HG02884 (cell line): ENCODE results near the gene PGAM2.

Experiments
- ATAC-seq: cut with Tn5 transposase; IDR thresholded peaks from one replicate; pipeline ENCODE4 v1.9.1; 2021; ENCODE audit warnings: mild to moderate bottlenecking, moderate library complexity; ENCODE audit not compliant: unreplicated experiment

The PGAM2 gene

DNA sequence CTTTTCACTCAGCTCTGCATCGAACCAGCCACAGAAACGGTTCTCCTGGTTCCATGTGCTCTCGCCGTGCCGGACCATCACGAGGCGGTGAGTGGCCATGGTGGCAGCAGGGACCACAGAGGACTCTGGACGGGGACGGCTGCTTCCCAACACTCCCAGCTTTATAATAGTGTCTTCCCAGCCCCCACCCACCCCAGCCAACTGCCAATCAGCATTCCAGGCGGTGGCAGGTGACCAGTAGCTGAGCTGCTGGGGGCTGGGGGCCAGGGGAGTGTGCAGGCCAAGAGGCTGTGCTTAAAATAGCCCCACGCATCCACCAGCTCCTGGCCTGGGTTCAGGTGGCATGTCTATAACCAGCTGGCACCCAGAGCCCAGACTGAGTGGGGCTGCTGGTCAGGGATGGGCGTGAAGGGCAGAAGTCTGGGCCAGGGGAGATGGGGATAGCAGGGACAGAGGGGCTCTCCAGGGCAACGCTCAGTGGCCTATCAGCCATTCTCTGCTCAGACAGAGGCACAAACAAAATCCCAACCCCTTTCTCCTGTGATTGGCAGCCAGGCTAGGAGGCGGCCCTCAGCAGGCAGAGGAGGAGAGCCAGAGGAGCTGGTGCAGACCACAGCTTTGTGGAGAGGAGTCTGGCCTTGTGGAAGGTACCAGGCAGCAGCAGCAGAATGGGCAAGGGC is at the start of gene PGAM2:
Gene PGAM2 (minus strand): TSS at position 137 of the 680 bp plus-strand sequence. CDS start 38 bp downstream, at position 99.
- no peak for ATAC-seq

DNA sequence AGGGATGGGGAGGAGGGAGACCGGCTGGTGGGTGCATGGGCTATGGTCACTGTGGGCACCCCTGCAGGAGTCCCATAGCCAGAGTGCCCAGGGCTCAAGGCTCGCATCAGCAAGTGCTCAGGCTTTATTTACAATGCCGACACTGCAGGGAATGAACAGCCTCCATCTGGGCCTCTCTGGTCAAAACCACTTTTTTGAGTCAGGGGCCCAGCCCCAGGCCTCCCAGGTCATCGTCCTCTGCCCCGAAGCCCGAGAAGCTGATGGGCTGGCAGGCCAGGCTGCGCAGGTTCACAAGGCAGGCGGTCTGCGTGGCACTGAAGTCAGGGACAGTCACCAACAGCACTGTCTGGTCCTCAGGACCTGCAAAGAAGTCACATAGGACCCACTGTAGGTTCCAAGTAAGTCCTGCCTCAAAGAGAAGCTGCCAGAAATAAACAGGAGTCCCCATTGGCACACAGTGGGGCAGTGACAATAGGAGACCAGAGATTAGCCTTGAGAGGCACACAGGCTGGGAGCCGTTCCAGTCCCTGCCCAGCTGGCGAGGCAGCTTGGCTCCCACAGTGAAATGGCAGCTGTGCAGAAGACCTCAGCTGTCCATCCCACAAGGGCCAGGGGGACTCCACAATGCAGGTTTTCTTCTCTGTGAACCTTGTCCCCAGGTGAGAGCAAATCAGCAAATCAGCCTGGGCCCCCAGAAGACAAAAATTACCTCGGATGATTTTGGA is 49.4 kb upstream of the PGAM2 start:
- ATAC-seq: no peak

DNA sequence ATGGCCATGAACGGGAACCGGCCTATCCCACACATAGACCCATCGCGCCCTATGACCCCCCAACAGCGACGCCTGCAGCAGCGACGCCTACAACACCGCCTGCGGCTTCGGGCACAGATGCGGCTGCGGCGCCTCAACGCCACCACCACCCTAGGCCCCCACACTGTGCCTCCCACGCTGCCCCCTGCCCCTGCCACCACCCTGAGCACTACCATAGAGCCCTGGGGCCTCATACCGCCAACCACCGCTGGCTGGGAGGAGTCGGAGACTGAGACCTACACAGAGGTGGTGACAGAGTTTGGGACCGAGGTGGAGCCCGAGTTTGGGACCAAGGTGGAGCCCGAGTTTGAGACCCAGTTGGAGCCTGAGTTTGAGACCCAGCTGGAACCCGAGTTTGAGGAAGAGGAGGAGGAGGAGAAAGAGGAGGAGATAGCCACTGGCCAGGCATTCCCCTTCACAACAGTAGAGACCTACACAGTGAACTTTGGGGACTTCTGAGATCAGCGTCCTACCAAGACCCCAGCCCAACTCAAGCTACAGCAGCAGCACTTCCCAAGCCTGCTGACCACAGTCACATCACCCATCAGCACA is 48.5 kb upstream of the PGAM2 start:
- ATAC-seq: no peak

DNA sequence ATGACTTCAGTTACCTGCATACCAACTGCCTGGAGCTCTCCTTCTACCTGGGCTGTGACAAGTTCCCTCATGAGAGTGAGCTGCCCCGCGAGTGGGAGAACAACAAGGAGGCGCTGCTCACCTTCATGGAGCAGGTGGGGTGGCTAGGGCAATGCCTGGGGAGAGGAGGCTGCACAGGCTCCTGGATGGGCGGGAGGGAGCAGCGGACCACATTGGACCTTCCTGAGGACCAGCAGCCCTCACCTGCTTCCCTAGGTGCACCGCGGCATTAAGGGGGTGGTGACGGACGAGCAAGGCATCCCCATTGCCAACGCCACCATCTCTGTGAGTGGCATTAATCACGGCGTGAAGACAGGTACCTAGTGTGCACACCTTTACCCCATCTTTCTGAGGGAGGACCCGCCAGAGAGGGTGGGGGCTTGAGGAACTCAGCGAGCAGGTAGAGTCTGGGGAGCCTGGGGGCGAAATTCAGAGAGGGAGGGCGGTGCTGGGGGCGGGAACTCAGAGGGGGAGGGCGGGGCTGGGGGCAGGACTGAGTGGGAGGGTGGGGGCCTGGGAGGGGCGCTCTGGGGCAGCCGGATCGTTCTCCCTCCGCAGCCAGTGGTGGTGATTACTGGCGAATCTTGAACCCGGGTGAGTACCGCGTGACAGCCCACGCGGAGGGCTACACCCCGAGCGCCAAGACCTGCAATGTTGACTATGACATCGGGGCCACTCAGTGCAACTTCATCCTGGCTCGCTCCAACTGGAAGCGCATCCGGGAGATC is 47.8 kb upstream of the PGAM2 start:
- ATAC-seq: no peak

DNA sequence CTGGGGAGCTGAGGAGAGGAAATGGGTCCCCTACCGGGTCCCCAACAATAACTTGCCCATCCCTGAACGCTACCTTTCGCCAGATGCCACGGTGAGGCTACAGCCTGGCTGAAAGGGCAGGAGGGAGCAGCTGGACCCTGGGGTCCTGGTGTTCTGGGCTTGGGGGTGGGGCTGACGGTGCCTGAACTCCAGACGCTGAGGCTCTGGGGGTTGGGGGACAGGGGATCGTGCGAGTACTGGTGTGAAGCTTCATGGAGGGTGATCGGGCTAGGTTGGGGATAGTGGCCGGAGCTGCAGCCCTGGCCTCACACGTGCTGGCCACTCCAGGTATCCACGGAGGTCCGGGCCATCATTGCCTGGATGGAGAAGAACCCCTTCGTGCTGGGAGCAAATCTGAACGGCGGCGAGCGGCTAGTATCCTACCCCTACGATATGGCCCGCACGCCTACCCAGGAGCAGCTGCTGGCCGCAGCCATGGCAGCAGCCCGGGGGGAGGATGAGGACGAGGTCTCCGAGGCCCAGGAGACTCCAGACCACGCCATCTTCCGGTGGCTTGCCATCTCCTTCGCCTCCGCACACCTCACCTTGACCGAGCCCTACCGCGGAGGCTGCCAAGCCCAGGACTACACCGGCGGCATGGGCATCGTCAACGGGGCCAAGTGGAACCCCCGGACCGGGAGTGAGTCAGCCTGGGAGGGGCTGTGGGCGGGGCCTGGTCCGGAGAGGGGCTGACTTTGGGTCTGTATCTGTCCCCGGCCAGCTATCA is 47.0 kb upstream of the PGAM2 start:
- ATAC-seq: no peak

DNA sequence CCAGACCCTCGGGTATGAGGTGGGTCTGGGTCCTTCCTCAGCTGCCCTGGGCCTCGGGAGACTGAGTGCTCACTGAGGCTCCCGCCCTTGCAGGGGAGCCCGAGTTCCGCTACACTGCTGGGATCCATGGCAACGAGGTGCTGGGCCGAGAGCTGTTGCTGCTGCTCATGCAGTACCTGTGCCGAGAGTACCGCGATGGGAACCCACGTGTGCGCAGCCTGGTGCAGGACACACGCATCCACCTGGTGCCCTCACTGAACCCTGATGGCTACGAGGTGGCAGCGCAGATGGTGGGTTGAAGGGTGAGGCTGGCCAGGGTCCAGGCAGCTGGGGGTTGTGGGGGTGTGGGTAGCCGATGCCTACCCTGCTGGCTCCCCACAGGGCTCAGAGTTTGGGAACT is 46.4 kb upstream of the PGAM2 start:
- ATAC-seq: no peak

DNA sequence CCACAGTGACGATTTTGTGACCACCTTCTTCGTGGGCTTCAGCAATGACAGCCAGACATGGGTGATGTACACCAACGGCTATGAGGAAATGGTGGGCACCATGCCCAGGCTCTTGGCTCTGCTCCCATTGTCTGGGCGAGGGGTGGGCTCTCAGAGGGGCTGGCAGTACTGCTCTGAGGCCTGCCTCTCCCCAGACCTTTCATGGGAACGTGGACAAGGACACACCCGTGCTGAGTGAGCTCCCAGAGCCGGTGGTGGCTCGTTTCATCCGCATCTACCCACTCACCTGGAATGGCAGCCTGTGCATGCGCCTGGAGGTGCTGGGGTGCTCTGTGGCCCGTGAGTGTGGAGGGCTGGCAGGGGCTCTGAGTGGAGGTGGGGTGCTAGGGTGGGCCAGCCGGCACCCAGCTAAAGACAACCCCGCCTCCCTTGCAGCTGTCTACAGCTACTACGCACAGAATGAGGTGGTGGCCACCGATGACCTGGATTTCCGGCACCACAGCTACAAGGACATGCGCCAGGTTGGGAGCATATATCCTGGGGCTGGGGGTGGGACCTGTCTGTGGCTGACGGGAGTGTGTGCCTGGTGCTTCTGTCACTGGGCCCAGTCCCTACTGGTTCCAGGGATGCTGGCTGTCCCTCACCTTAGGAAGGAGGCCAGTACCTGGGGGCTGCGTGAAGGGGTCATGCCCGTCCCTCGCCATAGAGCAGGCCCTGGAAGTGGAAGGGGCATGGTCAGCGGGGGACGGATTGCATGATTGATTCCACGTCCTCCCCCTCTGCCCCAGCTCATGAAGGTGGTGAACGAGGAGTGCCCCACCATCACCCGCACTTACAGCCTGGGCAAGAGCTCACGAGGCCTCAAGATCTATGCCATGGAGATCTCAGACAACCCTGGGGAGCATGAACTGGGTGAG is 45.6 kb upstream of the PGAM2 start:
- no peak for ATAC-seq

DNA sequence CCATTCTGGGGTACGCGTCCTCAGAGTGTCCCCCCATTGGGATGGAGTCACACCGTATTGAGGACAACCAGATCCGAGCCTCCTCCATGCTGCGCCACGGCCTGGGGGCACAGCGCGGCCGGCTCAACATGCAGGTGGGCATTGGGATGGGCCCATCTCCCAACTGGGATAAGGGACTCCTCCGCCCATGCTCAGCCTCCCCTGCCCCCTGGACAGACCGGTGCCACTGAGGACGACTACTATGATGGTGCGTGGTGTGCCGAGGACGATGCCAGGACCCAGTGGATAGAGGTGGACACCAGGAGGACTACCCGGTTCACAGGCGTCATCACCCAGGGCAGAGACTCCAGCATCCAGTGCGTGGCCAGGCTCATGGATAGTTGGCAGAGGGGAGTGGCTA is 44.6 kb upstream of the PGAM2 start:
- ATAC-seq: no peak

DNA sequence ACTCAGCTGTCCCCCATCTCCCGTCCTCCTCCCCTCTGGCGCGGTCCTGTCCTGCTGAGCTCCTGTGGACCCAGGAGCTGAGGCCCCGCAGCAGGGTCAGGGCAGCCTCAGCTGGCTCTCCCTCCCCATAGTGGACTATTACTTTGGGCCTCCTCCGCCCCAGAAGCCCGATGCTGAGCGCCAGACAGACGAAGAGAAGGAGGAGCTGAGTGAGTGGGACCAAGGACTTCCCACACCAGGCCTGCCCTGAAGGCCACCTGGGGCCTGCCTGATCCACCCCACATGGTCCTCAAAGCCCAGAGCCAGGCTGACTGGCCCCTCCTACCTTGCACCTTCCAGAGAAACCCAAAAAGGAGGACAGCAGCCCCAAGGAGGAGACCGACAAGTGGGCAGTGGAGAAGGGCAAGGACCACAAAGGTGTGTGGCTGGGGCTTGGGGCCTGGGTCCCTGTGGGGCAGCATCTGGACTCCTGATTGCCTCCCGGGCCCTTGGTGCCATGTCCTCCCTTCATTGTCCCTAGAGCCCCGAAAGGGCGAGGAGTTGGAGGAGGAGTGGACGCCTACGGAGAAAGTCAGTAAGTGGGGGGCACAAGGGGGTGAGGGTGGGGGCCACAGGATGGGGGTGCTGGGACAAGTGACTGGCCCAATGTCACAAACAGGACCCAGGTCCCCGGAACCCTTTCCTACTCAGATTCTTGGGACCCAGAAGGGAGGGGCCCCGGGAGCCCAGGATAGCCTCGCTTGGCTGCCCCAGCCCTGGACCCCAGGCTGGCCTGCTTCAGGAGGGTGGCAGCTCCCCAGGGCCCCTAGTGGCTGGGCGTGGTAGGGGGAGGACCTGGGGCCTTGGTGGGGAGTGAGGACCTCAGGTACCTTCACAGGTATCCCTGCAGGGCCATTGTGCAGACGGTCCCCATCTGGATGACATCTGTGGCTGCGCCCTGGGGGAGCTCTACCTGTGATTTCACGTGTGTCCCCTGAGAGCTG is 43.7 kb upstream of the PGAM2 start:
- no peak for ATAC-seq

DNA sequence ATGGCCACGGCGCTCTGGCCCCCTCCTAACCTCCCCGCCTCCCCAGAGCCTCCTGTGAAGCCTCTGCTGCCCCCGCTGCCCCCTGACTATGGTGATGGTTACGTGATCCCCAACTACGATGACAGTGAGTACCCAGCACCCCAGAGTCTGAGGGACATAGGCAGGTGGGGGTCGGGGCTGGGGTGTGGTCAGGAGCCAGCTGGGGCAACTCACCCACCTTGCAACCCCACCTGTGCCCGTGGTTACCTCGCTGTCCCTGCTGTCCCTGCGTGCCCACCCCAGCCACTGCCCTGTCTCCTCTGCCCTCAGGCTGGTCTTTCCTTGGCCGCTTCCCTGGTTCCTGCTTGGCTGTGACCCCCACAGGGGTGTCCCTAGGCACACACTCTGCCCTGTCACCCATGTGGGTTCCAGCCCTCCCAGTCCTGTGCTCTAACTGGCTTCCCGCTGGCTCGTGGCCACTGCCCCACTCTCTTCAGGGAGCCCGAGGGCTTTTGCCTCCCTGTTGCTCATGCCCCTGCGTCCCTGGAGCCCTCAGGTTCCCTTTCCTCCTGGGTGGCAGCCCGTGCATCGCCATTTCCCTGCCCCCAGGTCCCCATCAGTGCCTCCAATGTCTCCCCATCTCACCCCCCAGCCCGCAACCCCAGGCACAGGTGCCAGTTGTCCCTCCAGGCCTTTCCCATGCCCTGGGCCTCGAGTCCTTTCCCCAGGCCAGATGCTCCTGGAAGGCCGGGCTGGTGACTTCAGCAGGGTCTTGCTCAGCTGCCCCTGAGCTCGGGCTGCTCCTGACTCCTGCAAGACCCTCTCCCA is 42.8 kb upstream of the PGAM2 start:
- no peak for ATAC-seq

DNA sequence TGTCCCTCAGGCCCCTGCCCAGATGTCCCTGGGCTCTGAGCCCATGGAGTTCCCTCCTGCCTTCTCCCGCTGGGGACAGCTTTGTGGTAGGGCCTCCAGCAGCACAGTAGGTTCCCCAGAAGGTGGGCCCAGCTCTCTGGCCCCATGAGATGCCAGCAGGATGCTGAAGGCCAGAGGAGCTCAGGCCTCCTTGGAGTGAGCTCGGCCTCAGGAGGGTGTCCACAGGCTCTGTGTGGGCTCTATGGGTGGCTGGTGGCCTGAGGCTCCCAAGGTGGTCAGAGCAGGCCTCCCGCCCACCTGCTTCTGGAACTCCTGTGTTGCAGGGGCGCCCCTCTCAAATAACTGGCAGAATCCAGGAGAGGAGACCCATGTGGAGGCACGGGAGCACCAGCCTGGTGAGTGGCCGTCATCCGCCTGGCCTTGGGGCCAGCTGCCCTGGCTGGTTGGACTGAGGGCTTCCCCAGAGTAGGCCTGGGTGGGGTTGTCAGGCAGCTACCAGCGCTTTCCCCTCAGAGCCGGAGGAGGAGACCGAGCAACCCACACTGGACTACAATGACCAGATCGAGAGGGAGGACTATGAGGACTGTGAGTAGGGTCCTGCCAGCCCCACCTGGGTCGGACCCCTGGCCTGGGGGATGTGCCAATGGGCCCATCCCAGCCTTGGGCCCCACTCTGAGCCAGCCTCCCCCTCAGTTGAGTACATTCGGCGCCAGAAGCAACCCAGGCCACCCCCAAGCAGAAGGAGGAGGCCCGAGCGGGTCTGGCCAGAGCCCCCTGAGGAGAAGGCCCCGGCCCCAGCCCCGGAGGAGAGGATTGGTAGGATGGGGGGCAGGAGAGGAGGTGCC is 42.0 kb upstream of the PGAM2 start:
- ATAC-seq: no peak

DNA sequence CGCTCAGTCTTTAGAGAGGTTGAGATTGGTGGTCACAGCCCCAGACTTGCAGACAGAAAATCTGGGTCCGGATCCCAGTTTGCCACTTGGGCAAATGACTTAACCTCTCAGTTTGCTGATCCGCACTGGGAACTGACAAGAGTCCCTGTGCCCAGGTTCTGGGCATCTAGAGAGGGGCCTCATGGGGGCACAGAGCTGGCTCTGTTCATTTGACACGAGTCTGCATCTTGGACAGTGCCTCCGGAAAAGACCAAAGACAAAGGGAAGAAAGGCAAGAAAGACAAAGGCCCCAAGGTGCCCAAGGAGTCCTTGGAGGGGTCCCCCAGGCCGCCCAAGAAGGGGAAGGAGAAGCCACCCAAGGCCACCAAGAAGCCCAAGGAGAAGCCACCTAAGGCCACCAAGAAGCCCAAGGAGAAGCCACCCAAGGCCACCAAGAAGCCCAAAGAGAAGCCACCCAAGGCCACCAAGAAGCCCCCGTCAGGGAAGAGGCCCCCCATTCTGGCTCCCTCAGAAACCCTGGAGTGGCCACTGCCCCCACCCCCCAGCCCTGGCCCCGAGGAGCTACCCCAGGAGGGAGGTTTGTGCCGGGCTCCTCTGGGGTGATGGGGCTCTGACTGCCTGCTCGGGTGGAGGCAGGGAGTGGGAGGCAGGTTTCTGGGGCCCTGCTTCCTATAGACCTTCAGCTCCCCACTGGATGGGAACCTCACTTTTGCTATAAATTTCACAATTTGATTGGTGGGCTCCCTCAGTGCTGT is 41.1 kb upstream of the PGAM2 start:
- no peak for ATAC-seq

DNA sequence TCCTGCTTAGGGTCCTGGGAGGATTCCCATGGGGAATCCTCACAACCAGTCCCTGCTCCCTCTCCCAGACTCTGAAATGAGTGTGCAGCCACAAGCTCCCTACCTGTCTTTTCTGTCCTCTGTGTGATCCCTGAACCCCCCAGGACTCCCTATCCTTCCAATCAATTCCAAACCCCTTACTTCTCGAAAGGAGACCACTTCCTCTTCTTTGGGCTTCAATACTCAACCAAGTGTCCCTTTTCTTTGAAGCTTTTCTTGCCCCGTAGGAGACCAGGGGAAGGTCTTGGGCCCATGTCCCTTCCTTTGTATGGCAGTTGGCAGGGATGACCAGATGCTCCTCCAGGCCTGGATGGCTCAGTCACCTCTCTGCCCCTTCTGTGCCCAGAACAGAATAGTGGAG is 40.5 kb upstream of the PGAM2 start:
- no peak for ATAC-seq

DNA sequence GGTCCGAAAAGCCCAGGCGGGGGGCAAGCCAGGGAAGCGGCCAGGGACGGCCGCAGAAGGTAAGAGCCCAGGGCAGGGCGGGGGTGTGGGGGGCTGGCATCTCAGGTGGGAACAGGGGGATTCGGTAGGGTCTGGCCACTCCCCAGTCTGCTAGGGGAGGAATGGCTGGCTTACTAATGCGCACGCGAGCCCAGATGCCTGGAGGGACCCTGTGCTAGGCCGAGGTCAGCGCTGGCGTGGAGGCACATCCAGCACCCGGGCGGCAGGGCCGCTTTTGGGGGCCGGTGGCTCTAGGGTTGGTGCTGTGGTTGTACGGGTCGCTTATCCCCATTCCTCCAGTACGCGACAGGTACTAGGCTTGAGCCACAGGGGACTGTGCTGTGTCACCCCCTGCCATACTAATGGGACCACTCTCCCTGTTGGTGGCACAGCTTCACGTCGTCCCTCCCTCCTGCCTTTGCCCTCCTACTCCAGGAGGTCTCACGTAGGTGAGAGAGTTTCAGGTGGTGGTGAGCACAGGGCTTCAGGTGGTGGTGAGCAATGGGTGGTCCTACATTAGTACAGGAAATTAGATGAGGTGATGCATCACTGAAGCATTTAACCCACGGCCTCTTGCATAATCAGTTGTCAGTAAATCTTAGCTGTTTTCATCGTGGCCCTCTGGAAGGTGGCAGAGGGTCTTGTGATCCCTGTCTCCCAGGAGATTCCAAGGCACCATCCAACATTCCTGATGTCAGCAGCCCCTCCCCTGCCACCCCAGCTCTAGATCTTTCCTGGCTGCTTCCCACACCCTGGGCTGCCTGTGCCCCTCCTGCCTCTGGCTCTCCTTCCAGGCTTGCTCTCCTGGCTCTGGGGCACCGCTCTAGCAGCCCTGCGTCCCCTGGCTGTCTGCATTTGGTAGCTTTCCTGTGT is 39.7 kb upstream of the PGAM2 start:
- ATAC-seq: no peak
